ENCODE data around the gene KRTAP5-9.
"Not testable (repeated sequence)": the region's sequence is repeated elsewhere in the genome, so short reads cannot be mapped to it uniquely, and the experiment has no call there.

KRTAP5-9 gene

GRCh38 chr11:71568704-71569349 is 20.6 kb downstream of the KRTAP5-9 start:
- H3K4me2 ChIP-seq (ENCODE audit: low read length) = no peak overlapping the region
- TF ChIP-seq CTCF (IDR thresholded peaks at IDR 0.05; ENCODE audit: low read depth, low read length, poor library complexity, severe bottlenecking) (no peak), EZH2phosphoT487 (IDR thresholded peaks at IDR 0.05; ENCODE audit: borderline replicate concordance, low read length) (no peak)
- H3K36me3 ChIP-seq (ENCODE audit: control insufficient read depth, low read length) = no peaks in the 10 kb centered on the region
- H3F3A ChIP-seq (ENCODE audit: control insufficient read depth, insufficient read depth) = no peaks in the 10 kb centered on the region
- H3K27ac ChIP-seq (ENCODE audit: low read depth, low read length) = no peak overlapping the region
- H3K9me3 ChIP-seq (ENCODE audit: control insufficient read depth, insufficient read depth, low read length) = no peaks in the 10 kb centered on the region
- no peaks in the 10 kb centered on the region for H3K4me1 ChIP-seq (ENCODE audit: control insufficient read depth, low read length)
- no peaks in the 10 kb centered on the region for H3K9me2 ChIP-seq (replicated peaks; ENCODE audit: control insufficient read depth, low read length)
- H4K20me1 ChIP-seq (ENCODE audit: control insufficient read depth, insufficient read depth, low read depth, low read length) = no peaks in the 10 kb centered on the region; the same call in 1 of the 2 replicates
- no peak overlapping the region for H3K4me3 ChIP-seq (ENCODE audit: low read length)
- peaks cover 3% of the 10 kb centered on the region for H3K27me3 ChIP-seq (ENCODE audit: control insufficient read depth, low read length)
- no peaks in the 10 kb centered on the region for H3K79me2 ChIP-seq (ENCODE audit: control insufficient read depth, low read length)

GRCh38 chr11:71571101-71571850 is 23.1 kb downstream of the KRTAP5-9 start:
- H3F3A ChIP-seq (ENCODE audit: control insufficient read depth, insufficient read depth); H4K20me1 ChIP-seq (ENCODE audit: control insufficient read depth, insufficient read depth, low read depth, low read length): not testable (repeated sequence)

GRCh38 chr11:71572811-71573210 is 24.6 kb downstream of the KRTAP5-9 start:
- H3K36me3 ChIP-seq (ENCODE audit: control insufficient read depth, low read length) = no peaks in the 10 kb centered on the region
- TF ChIP-seq EZH2phosphoT487 (IDR thresholded peaks at IDR 0.05; ENCODE audit: borderline replicate concordance, low read length) = no peak
- TF ChIP-seq CTCF (IDR thresholded peaks at IDR 0.05; ENCODE audit: low read depth, low read length, poor library complexity, severe bottlenecking) = no peak
- H3K9me3 ChIP-seq (ENCODE audit: control insufficient read depth, insufficient read depth, low read length) = no peaks in the 10 kb centered on the region
- no peak overlapping the region for H3K27ac ChIP-seq (ENCODE audit: low read depth, low read length)
- no peaks in the 10 kb centered on the region for H3K4me1 ChIP-seq (ENCODE audit: control insufficient read depth, low read length)
- H3F3A ChIP-seq (ENCODE audit: control insufficient read depth, insufficient read depth) = no peaks in the 10 kb centered on the region
- H3K4me2 ChIP-seq (ENCODE audit: low read length) = no peak overlapping the region
- H3K27me3 ChIP-seq (ENCODE audit: control insufficient read depth, low read length) = peaks cover 3% of the 10 kb centered on the region; the same call in 1 of the 2 replicates
- H3K4me3 ChIP-seq (ENCODE audit: low read length) = no peak overlapping the region
- H3K9me2 ChIP-seq (replicated peaks; ENCODE audit: control insufficient read depth, low read length) = no peaks in the 10 kb centered on the region
- no peaks in the 10 kb centered on the region for H3K79me2 ChIP-seq (ENCODE audit: control insufficient read depth, low read length)
- no peaks in the 10 kb centered on the region; the same call in 1 of the 2 replicates for H4K20me1 ChIP-seq (ENCODE audit: control insufficient read depth, insufficient read depth, low read depth, low read length)

More at GRCh38 chr11:71571101-71571850, 23.1 kb downstream of the KRTAP5-9 start:
- not testable (repeated sequence) for H3K79me2 ChIP-seq (ENCODE audit: control insufficient read depth, low read length); H3K9me3 ChIP-seq (ENCODE audit: control insufficient read depth, insufficient read depth, low read length); H3K4me2 ChIP-seq (ENCODE audit: low read length); H3K9me2 ChIP-seq (replicated peaks; ENCODE audit: control insufficient read depth, low read length); H3K27me3 ChIP-seq (ENCODE audit: control insufficient read depth, low read length); H3K4me3 ChIP-seq (ENCODE audit: low read length); H3K27ac ChIP-seq (ENCODE audit: low read depth, low read length); H3K4me1 ChIP-seq (ENCODE audit: control insufficient read depth, low read length); H3K36me3 ChIP-seq (ENCODE audit: control insufficient read depth, low read length)

- Histone ChIP-seq H3K4me1 (ENCODE audit: control insufficient read depth, low read length) (no peaks in the 10 kb centered on the region), H3K4me2 (ENCODE audit: low read length) (no peak overlapping the region), H3K27me3 (ENCODE audit: control insufficient read depth, low read length) (0 out of 2 replicates have a peak, but pooled peaks cover 3% of the 10 kb centered on the region), H3K9me3 (ENCODE audit: control insufficient read depth, insufficient read depth, low read length) (no peaks in the 10 kb centered on the region), H3K27ac (ENCODE audit: low read depth, low read length) (no peak overlapping the region), H4K20me1 (ENCODE audit: control insufficient read depth, insufficient read depth, low read depth, low read length) (no peaks in the 10 kb centered on the region; the same call in 1 of the 2 replicates), H3K79me2 (ENCODE audit: control insufficient read depth, low read length) (no peaks in the 10 kb centered on the region), H3F3A (ENCODE audit: control insufficient read depth, insufficient read depth) (no peaks in the 10 kb centered on the region), H3K9me2 (replicated peaks; ENCODE audit: control insufficient read depth, low read length) (no peaks in the 10 kb centered on the region), H3K4me3 (ENCODE audit: low read length) (no peak overlapping the region), H3K36me3 (ENCODE audit: control insufficient read depth, low read length) (no peaks in the 10 kb centered on the region)
- no peak for TF ChIP-seq EZH2phosphoT487 (IDR thresholded peaks at IDR 0.05; ENCODE audit: borderline replicate concordance, low read length)
- TF ChIP-seq CTCF (IDR thresholded peaks at IDR 0.05; ENCODE audit: low read depth, low read length, poor library complexity, severe bottlenecking) = no peak
Observed at GRCh38 chr11:71574418-71574817, 26.2 kb downstream of the KRTAP5-9 start.
